NOMO-1 treated with DMSO at 0.1 percent for 48 hours (cell line): Measurements from ENCODE around the gene NOSIP.
A peak's percentile ranks its signal among the peaks of the same experiment; 100 is the strongest.
"Not testable (repeated sequence)": the region's sequence is repeated elsewhere in the genome, so short reads cannot be mapped to it uniquely, and the experiment has no call there.

ENCODE experiments used
- DNase-seq: peaks from one replicate; lab custom pipeline; 2025; ENCODE audit not compliant: unreplicated experiment; lab: John Stamatoyannopoulos, UW

The NOSIP gene, protein sequence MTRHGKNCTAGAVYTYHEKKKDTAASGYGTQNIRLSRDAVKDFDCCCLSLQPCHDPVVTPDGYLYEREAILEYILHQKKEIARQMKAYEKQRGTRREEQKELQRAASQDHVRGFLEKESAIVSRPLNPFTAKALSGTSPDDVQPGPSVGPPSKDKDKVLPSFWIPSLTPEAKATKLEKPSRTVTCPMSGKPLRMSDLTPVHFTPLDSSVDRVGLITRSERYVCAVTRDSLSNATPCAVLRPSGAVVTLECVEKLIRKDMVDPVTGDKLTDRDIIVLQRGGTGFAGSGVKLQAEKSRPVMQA

DNA sequence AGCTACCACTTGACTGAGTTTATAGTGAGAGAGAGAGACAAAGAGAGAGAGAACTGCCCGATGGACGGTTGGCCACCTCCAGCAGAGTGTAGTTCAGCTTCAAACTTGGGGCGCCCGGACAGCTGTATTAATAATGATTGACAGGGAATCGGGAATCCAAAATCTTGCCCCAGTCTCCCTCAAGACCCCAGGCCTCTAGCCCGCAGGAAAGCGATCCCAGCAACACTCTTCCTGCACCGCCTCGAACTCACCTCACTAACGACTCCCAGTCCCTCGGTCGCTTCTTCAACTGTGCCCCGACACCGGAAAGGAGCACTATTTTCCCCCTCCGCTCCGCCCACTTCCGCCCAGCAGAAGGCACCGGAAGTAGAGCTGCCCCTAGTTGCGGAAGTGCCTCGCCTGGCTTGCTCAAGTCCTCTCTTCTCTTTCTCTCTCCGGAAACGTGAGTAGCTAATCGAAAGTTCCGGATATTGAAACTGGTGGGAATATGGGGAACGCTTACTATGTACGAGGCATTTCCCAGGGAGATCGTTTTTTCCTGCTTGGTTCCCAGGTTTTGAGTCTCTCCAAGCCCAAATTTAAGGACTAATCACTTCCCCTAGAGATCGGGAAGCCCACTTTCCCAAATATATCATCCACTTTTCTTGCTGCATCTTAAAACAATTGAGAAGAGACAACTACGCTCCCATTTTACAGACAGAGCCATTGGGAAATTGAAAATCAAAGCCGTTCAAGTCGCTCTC, at the start of gene NOSIP:
TSS of gene NOSIP (minus strand) at position 293 of the 743 bp plus-strand sequence. CDS start 19,865 bp downstream, outside the sequence.
- peak; percentile 97 for DNase-seq

DNA sequence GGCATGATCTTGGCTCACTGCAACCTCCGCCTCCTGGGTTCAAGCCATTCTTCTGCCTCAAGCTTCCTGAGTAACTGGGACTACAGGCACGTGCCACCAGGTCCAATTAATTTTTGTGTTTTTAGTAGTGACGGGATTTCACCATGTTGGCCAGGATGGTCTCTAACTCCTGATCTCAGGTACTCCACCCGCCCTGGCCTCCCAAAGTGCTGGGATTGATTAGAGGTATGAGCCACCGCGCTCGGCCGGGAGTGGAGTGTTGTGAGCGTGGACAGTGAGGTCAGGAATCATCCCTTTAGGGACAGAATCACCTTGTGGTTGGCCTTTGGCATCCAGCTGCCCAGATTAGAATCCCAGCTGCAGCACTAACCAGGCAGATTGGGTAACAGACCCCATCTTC, 49.3 kb upstream of the NOSIP start:
- DNase-seq: no peak

DNA sequence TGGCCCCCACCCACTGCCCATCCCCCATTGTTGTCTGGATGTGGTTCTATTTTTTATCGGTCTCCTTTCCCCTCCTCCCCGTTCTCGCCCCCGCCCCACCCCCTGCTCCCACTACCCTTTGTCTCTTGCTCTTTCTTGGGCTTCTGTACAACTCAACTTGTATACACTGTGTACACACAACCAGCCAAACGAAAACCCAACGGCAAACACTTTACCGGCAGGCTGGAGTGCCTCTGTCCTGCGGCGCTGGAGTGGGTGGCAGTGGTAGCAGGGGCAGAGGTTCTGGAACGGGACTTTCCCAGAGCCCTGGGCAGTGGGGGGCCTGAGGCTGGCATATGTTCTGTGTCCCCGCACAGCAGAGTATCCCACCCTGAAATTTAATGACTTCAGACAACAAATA, 45.9 kb upstream of the NOSIP start:
- DNase-seq: no peak

DNA sequence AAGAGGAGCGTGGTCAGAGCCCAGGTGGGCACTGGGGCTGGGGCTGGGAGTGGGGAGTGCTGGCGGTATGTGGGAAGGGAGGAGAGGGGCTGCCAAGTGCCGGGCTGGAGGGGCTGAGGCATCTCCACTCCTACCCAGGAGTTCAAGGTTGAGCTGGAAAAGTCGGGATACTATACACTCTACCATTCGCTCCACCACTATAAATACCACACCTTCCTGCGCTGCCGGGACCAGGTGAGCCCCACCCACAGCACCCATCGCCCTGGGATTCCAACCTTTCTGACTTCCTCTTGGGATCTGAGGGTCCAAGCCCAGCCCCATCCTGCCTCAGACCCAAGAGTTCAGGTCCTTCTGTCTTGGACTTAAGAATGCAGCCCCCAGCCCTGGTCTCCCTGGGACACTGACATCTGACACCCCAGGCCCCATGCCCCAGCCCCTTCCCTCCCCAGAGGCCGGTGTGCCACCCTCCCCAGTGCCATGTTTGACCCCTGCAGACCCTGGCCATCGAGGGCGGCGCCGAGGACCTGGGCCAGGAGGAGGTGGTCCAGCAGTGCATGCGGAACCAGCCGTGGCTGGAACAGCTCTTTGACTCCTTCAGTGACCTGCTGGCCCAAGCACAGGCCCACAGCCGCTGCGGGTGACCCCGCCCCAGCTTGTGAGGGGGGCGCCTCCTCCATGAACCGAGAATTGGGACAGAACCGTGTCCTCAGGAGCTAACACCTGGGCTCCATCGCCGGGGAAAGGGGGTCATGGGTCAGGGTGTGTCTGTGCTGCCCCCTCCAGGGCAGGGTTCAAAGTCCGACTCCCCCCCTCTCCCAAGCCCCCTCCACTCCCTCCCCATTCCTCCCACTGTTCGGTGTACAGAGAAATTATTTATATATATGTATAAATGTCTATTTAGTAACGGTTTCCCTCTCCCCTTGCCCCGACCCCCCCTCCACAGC, 44.9 kb upstream of the NOSIP start:
- DNase-seq: no peak

DNA sequence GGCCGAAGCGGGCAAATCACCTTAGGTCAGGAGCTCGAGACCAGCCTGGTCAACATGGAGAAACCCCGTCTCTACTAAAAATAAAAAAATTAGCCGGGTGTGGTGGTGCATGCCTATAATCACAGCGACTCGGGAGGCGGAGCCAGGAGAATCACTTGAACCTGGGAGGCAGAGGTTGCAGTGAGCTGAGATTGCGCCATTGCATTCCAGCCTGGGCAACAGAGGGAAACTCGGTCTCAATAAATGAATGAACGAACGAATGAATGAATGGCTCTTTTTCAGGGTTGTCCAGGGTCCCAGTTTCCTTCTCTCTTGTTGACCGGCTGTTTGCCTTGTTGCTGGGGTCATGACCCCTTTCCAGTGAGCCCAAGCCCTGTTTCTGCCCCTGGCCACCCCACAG, 37.5 kb upstream of the NOSIP start:
- DNase-seq: not testable (repeated sequence)

DNA sequence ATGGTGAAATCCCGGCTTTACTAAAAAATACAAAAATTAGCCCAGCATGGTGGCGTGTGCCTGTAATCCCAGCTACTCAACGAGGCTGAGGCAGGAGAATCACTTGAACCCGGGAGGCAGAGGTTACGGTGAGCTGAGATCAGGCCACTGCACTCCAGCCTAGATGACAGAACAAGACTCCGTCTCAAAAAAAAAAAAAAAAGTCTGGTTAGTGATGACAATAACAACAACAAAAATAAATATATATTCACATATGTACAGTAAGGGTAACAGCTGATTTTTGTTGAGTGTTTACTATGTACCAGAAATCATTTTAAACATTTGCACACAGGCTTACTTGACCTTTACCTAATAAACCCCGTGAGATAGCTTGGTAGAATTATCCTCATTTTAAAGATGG, 36.6 kb upstream of the NOSIP start:
- no peak for DNase-seq

DNA sequence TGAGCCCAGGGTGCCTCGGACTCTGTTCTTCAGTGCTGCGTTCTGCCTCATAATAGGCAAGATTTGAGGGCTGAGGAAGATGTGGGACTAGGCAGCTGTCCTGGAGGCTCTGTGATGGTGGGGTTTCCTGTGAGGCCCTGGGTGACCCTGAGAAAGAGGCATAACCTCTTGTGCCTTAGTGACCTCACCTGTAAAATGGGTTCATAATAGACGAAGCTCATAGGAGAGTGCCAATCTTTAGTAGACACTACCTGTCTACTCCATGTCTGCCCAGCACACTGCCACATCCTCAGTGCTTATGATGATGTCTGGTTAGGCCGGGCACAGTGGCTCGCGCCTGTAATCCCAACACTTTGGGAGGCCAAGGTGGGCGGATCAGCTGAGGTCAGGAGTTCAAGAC, 36.2 kb upstream of the NOSIP start:
- DNase-seq: no peak

DNA sequence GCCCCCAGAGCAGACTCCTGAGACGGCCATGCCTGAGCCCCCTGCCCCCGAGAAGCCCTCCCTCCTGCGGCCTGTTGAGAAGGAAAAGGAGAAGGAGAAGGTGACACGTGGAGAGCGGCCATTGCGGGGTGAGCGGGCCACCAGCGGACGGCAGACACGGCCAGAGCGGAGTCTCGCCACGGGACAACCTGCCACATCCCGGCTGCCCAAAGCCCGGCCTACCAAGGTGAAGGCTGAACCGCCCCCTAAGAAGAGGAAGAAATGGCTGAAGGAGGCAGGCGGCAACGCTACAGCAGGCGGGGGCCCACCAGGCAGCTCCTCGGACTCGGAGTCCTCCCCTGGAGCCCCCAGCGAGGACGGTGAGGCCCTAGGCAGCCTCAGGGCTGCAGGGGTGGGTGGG, 35.5 kb upstream of the NOSIP start:
- no peak for DNase-seq

DNA sequence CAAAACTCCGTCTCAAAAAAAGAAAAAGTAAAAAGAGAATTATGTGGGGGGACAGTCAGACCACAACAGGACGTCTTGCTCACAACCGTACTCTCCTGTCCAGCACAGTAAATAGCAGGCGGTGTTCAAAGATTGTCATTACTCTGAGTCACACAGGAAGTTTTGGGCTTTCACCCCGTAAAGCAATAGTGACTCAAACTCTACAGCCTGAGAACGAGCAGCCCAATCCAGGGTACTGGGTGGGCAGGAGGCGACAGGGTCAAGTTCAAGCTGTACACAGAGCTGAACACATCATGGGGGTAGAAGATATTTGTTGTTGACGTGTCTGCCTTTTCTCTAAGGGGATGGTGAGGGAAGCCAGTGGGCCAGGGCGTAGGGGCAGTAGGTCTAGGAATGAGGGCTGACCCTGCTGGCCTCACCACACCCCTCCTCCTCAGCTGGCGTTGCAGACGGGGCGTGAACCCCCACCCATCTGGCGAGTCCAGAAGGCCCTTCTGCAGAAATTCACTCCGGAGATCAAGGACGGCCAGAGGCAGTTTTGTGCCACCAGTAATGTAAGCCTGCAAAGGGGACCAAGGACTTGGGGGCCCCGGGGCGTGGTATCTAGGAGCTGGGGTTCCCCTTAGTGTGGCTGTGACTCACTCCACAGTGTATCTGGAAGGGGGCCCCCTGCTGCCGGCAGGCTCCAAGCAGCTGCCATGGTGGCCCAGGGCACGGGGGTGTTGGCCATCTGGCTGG, 33.9 kb upstream of the NOSIP start:
- no peak for DNase-seq

DNA sequence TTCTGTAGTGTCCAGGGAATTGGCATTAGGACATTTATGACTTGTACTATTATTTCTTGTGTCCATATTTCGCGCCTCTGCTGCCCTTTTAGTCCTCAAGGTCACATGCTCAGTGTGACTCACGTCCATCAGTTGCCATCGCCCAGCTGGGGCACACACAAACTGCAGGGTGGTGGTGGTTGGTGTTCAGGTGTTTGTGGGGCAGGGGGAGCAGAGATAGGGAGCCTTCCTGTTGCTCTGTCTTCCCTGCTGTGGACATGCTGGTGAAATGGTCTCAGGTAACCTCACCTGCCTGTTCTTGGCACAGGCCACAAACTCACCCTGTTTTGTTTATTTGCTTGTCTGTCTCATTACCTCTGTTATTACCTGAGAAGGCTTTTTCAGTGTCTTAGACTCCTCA, 33.0 kb upstream of the NOSIP start:
- DNase-seq: no peak

DNA sequence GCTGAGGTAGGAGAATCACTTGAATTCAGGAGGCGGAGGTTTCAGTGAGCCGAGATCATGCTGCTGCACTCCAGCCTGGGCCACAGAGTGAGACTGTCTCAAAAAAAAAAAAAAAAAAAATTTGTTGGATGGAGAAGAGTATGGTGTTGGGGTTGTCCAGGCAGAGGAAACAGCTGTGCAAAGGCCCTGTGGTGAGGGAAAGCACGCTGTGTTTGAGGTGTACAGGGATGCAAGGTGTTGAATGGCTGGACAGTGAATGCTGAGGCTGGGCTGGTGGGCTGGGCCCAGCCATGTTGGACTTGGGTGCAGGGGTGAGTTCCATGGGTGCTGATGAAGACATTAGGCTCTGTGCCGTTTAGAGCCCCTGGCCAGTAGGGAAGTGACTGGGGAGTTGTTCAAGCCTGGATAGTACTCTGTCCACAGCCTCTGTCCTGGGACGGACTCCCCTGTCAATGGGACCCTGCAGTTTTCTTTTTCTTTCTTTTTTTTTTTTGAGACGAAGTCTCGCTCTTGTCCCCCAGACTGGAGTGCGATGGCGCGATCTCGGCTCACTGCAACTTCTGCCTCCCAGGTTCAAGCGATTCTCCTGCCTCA, 29.2 kb upstream of the NOSIP start:
- DNase-seq: no peak

DNA sequence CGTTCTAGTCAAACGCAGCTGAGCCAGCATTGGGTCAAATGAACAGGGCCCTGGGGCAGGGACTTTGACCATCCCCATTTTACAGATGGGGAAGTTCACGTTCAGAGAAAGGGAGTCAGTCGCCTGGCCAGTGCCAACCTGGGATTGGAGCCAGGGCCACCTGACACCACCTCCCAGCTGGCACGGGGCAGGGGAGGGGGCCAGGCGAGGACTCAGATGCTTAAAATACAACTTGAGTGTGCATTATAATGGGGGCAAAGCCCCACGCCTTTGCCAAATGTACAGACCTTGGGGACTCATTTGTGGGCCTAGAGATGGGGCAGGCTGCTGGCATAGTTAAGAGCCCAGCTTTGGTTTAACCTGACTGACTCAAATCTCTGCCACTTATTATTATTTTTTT, 25.2 kb upstream of the NOSIP start:
- no peak for DNase-seq

DNA sequence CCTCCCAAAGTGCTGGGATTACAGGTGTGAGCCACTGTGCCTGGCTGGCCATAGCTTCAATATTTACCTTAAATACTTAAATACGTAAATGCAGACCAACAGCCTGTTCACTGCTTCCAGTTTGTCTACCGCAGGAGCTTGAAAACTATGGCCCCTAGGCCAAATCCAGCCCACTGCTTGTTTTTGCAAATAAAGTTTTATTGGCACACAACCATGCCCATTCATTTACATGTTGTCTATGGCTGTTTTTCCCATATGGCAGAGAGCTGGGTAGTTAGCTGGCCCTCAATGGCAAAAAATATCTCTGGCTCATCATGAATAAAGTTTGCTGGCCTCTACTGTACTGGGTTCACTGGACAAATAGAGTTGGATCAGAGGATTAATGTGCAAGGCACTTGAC, 22.4 kb upstream of the NOSIP start:
- DNase-seq: no peak

DNA sequence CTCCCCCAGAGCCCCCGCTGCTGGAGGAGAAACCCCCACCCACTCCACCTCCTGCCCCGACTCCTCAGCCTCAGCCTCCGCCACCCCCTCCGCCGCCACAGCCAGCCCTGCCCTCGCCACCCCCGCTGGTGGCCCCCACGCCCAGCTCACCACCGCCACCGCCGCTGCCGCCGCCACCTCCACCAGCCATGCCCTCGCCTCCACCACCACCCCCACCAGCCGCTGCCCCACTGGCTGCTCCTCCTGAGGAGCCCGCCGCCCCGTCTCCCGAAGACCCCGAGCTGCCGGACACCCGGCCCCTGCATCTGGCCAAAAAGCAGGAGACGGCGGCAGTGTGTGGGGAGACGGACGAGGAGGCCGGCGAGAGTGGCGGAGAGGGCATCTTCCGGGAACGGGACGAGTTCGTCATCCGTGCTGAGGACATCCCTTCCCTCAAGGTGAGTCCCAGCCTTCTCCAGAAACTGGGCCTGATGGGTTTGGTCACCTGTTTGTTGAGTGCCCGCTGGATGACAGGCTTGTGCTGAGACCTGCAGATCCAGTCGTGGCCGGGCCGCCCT, 21.2 kb upstream of the NOSIP start:
- DNase-seq: no peak

DNA sequence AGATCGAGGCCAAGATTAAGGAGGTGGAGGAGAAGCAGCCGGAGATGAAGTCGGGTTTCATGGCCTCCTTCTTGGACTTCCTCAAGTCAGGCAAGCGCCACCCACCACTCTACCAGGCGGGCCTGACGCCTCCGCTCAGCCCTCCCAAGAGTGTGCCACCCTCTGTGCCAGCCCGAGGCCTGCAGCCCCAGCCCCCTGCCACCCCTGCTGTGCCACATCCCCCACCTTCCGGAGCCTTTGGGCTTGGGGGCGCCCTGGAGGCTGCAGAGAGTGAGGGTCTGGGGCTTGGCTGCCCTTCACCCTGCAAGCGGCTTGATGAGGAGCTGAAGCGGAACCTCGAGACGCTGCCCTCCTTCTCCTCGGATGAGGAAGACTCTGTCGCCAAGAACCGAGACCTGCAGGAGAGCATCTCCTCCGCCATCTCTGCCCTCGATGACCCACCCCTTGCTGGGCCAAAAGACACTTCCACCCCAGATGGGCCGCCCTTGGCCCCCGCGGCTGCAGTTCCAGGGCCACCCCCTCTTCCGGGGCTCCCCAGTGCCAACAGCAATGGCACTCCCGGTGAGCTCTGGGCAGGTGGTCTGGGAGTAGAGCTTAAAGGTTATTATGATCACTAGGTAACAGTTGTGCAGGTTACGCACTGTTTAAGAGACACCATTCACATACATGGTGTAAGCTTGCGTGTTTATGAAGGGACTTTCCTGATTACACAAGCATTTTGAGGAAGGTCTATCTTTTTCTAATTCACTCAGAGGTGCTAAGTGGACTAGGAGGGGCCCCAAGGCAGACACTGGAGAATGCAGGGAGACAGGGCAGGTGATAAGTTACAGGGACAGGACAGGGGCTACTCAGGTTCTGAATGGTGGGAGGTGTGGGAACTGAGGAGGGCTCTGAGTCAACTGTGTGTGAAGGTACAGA, 19.3 kb upstream of the NOSIP start:
- DNase-seq: no peak

DNA sequence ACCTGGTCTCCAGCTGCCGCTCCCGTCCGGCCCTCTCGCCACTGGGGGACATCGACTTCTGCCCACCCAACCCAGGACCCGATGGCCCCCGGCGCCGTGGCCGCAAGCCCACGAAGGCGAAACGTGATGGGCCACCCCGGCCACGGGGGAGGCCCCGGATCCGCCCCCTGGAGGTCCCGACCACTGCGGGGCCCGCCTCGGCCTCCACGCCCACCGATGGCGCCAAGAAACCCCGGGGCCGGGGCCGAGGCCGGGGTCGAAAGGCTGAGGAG, 17.3 kb upstream of the NOSIP start:
- no peak for DNase-seq

DNA sequence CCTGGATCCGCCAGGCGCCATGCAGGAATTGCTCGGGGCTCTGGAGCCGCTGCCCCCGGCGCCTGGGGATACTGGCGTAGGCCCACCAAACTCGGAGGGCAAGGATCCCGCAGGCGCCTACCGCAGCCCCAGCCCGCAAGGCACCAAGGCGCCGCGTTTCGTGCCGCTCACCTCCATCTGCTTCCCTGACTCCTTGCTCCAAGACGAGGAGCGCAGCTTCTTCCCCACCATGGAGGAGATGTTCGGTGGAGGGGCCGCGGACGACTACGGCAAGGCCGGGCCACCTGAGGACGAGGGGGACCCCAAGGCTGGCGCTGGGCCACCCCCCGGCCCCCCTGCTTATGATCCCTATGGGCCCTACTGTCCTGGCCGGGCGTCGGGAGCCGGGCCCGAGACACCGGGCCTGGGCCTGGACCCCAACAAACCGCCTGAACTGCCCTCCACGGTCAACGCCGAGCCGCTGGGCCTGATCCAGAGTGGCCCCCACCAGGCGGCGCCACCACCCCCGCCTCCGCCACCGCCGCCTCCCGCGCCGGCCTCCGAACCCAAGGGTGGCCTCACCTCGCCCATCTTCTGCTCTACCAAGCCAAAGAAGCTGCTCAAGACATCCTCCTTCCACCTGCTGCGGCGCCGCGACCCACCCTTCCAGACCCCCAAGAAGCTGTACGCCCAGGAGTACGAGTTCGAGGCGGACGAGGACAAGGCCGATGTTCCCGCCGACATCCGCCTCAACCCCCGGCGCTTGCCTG, 16.8 kb upstream of the NOSIP start:
- no peak for DNase-seq

DNA sequence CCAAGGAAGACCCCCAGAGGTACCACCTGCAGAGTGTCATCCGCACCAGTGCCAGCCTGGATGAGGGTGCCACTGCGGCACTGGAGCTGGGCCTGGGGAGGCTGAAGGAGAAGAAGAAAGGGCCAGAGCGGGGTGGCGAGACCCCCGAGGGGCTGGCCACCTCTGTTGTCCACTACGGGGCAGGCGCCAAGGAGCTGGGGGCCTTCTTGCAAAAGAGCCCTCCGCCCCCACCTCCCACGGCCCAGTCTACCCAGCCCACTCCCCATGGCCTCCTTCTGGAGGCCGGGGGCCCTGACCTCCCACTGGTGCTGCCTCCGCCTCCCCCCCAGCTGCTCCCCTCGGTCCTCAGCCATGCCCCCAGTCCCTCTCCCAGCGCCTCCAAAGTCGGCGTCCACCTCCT, 16.1 kb upstream of the NOSIP start:
- DNase-seq: no peak
